Measurements from ENCODE around the gene NBEA. TPM values are rescaled to one million over a fixed set of nuclear protein-coding genes. Genes with fewer than 3 reads are reported as not detected.

NBEA gene
- total RNA-seq, 5 donors from 2014 or later (not counting 1 experiment from before 2014, with no cell fraction given), result 1.3 to 8.7 (median 3.7) TPM

GRCh38 chr13:35712907-35713761 is 771.1 kb downstream of the NBEA start:
- Mint-ChIP-seq H3K4me1 (no peaks in the 10 kb centered on the region), H3K27ac (no peak overlapping the region), H3K27me3 (no peaks in the 10 kb centered on the region), H3K4me3 (no peak overlapping the region), H3K9me3 (no peaks in the 10 kb centered on the region), H3K36me3 (no peaks in the 10 kb centered on the region)
- ChIA-PET POLR2A (no interaction called here), CTCF (no interaction called here)
- WGBS (ENCODE audit: insufficient coverage), result 73% methylated on average over 7 of the region's 11 CpGs
- Histone ChIP-seq H3K4me3 (ENCODE audit: control insufficient read depth in 1 of 2, extremely low read depth in 1 of 2, low read length in 1 of 2) (no peak overlapping the region), H3K27ac (ENCODE audit: low read length) (no peak overlapping the region), H3K4me1 (ENCODE audit: control insufficient read depth in 1 of 2, extremely low read depth in 1 of 2, insufficient read depth in 2 of 2, low read length in 2 of 2) (no peaks in the 10 kb centered on the region), H3K27me3 (replicated peaks in 1 of 2; ENCODE audit: control insufficient read depth in 2 of 2, extremely low read depth in 1 of 2, insufficient read depth in 2 of 2, low read length in 1 of 2) (no peaks in the 10 kb centered on the region), H3K9me3 (no peaks in the 10 kb centered on the region), H3K36me3 (ENCODE audit: control insufficient read depth in 2 of 2, extremely low read depth in 1 of 2, insufficient read depth in 1 of 2, low read length in 1 of 2) (no peaks in the 10 kb centered on the region)
- ATAC-seq (replicated peaks in 1 of 4) (no peak), DNase-seq (no peak)

GRCh38 chr13:35714121-35714520 is 772.1 kb downstream of the NBEA start:
- Mint-ChIP-seq H3K4me1 (no peaks in the 10 kb centered on the region), H3K36me3 (no peaks in the 10 kb centered on the region), H3K4me3 (no peak overlapping the region), H3K27me3 (peaks cover 0 to 2% of the 10 kb centered on the region in 2 donors), H3K9me3 (no peaks in the 10 kb centered on the region), H3K27ac (no peak overlapping the region)
- CTCF ChIA-PET, result no interaction called here
- POLR2A ChIA-PET, result no interaction called here
- Histone ChIP-seq H3K27ac (ENCODE audit: low read length) (no peak overlapping the region), H3K4me3 (ENCODE audit: control insufficient read depth in 1 of 2, extremely low read depth in 1 of 2, low read length in 1 of 2) (no peak overlapping the region), H3K9me3 (no peaks in the 10 kb centered on the region), H3K4me1 (ENCODE audit: control insufficient read depth in 1 of 2, extremely low read depth in 1 of 2, insufficient read depth in 2 of 2, low read length in 2 of 2) (no peaks in the 10 kb centered on the region), H3K27me3 (replicated peaks in 1 of 2; ENCODE audit: control insufficient read depth in 2 of 2, extremely low read depth in 1 of 2, insufficient read depth in 2 of 2, low read length in 1 of 2) (no peaks in the 10 kb centered on the region), H3K36me3 (ENCODE audit: control insufficient read depth in 2 of 2, extremely low read depth in 1 of 2, insufficient read depth in 1 of 2, low read length in 1 of 2) (no peaks in the 10 kb centered on the region)
- ATAC-seq (replicated peaks in 1 of 4) (no peak), DNase-seq (no peak)
- WGBS (ENCODE audit: insufficient coverage), result 88% methylated on average over 5 of the region's 6 CpGs

GRCh38 chr13:35714588-35715377 is 772.7 kb downstream of the NBEA start:
- ChIA-PET CTCF (no interaction called here), POLR2A (no interaction called here)
- H3K27me3 Mint-ChIP-seq, result peaks cover 2 to 3% of the 10 kb centered on the region in 2 donors
- DNase-seq, result no peak
- ATAC-seq (replicated peaks in 1 of 4), result no peak
- no peaks in the 10 kb centered on the region for H3K4me1 Mint-ChIP-seq
- no peaks in the 10 kb centered on the region for H3K9me3 Mint-ChIP-seq
- H3K36me3 Mint-ChIP-seq, result no peaks in the 10 kb centered on the region
- H3K27ac Mint-ChIP-seq, result no peak overlapping the region
- no peak overlapping the region for H3K4me3 Mint-ChIP-seq
- H3K27me3 ChIP-seq (replicated peaks in 1 of 2; ENCODE audit: control insufficient read depth in 2 of 2, extremely low read depth in 1 of 2, insufficient read depth in 2 of 2, low read length in 1 of 2), result no peaks in the 10 kb centered on the region
- no peaks in the 10 kb centered on the region for H3K4me1 ChIP-seq (ENCODE audit: control insufficient read depth in 1 of 2, extremely low read depth in 1 of 2, insufficient read depth in 2 of 2, low read length in 2 of 2)
- no peak overlapping the region for H3K27ac ChIP-seq (ENCODE audit: low read length)
- H3K36me3 ChIP-seq (ENCODE audit: control insufficient read depth in 2 of 2, extremely low read depth in 1 of 2, insufficient read depth in 1 of 2, low read length in 1 of 2), result no peaks in the 10 kb centered on the region
- WGBS (ENCODE audit: insufficient coverage), result 73% methylated on average over 7 of the region's 9 CpGs
- no peaks in the 10 kb centered on the region for H3K9me3 ChIP-seq
- no peak overlapping the region for H3K4me3 ChIP-seq (ENCODE audit: control insufficient read depth in 1 of 2, extremely low read depth in 1 of 2, low read length in 1 of 2)

- peaks cover 0 to 3% of the 10 kb centered on the region in 2 experiments for H3K4me1 ChIP-seq (ENCODE audit: control insufficient read depth in 1 of 2, extremely low read depth in 1 of 2, insufficient read depth in 2 of 2, low read length in 2 of 2)
- DNase-seq, result no peak
- H3K27ac ChIP-seq (ENCODE audit: low read length), result no peak overlapping the region
- ATAC-seq (replicated peaks in 1 of 4), result no peak
- no peaks in the 10 kb centered on the region for H3K36me3 ChIP-seq (ENCODE audit: control insufficient read depth in 2 of 2, extremely low read depth in 1 of 2, insufficient read depth in 1 of 2, low read length in 1 of 2)
- Mint-ChIP-seq H3K4me3 (no peak overlapping the region), H3K9me3 (no peaks in the 10 kb centered on the region), H3K4me1 (peaks cover 0 to 7% (median 3%) of the 10 kb centered on the region in 3 donors), H3K27ac (no peak overlapping the region), H3K27me3 (peaks cover 3 to 9% of the 10 kb centered on the region in 2 donors), H3K36me3 (no peaks in the 10 kb centered on the region)
- WGBS (ENCODE audit: insufficient coverage), result no CpG with 5 or more reads among the region's 4 CpGs
- ChIA-PET CTCF (interaction anchor here in 1 of 2 donors (0.7 kb wide), 1 partner anchor 24 kb away, joined by 3 read pairs; no protein-coding TSS in a partner anchor), POLR2A (no interaction called here)
- H3K9me3 ChIP-seq, result no peaks in the 10 kb centered on the region
- no peak overlapping the region for H3K4me3 ChIP-seq (ENCODE audit: control insufficient read depth in 1 of 2, extremely low read depth in 1 of 2, low read length in 1 of 2)
- peaks cover 0 to under 1% of the 10 kb centered on the region in 2 experiments for H3K27me3 ChIP-seq (replicated peaks in 1 of 2; ENCODE audit: control insufficient read depth in 2 of 2, extremely low read depth in 1 of 2, insufficient read depth in 2 of 2, low read length in 1 of 2)
Observed at GRCh38 chr13:35716186-35716585, 774.1 kb downstream of the NBEA start.

- DNase-seq, result no peak
- Mint-ChIP-seq H3K9me3 (no peaks in the 10 kb centered on the region), H3K27ac (no peak overlapping the region), H3K4me1 (peaks cover 0 to 7% (median 3%) of the 10 kb centered on the region in 3 donors), H3K4me3 (no peak overlapping the region), H3K36me3 (no peaks in the 10 kb centered on the region), H3K27me3 (peaks cover 3 to 11% of the 10 kb centered on the region in 2 donors)
- ChIA-PET CTCF (no interaction called here), POLR2A (no interaction called here)
- Histone ChIP-seq H3K27ac (ENCODE audit: low read length) (no peak overlapping the region), H3K4me1 (ENCODE audit: control insufficient read depth in 1 of 2, extremely low read depth in 1 of 2, insufficient read depth in 2 of 2, low read length in 2 of 2) (peaks cover 0 to 3% of the 10 kb centered on the region in 2 experiments), H3K9me3 (no peaks in the 10 kb centered on the region), H3K27me3 (replicated peaks in 1 of 2; ENCODE audit: control insufficient read depth in 2 of 2, extremely low read depth in 1 of 2, insufficient read depth in 2 of 2, low read length in 1 of 2) (peaks cover 0 to 4% of the 10 kb centered on the region in 2 experiments), H3K4me3 (ENCODE audit: control insufficient read depth in 1 of 2, extremely low read depth in 1 of 2, low read length in 1 of 2) (no peak overlapping the region), H3K36me3 (ENCODE audit: control insufficient read depth in 2 of 2, extremely low read depth in 1 of 2, insufficient read depth in 1 of 2, low read length in 1 of 2) (no peaks in the 10 kb centered on the region)
- ATAC-seq (replicated peaks in 1 of 4), result no peak
- WGBS (ENCODE audit: insufficient coverage), result 86% methylated on average over 13 of the region's 15 CpGs
Observed at GRCh38 chr13:35716729-35717128, 774.7 kb downstream of the NBEA start.

GRCh38 chr13:35718084-35718483 is 776.0 kb downstream of the NBEA start:
- no peak overlapping the region for H3K4me3 Mint-ChIP-seq
- H3K9me3 ChIP-seq, result no peaks in the 10 kb centered on the region
- peaks cover 0 to 4% of the 10 kb centered on the region in 2 experiments for H3K27me3 ChIP-seq (replicated peaks in 1 of 2; ENCODE audit: control insufficient read depth in 2 of 2, extremely low read depth in 1 of 2, insufficient read depth in 2 of 2, low read length in 1 of 2)
- H3K9me3 Mint-ChIP-seq, result no peaks in the 10 kb centered on the region
- no peak overlapping the region for H3K27ac ChIP-seq (ENCODE audit: low read length)
- ATAC-seq (replicated peaks in 1 of 4) (no peak), DNase-seq (no peak)
- no peak overlapping the region for H3K4me3 ChIP-seq (ENCODE audit: control insufficient read depth in 1 of 2, extremely low read depth in 1 of 2, low read length in 1 of 2)
- 70% methylated on average over 3 of the region's 5 CpGs for WGBS (ENCODE audit: insufficient coverage)
- peaks cover 3 to 11% of the 10 kb centered on the region in 2 donors for H3K27me3 Mint-ChIP-seq
- POLR2A ChIA-PET, result no interaction called here
- CTCF ChIA-PET, result no interaction called here
- no peaks in the 10 kb centered on the region for H3K36me3 Mint-ChIP-seq
- H3K36me3 ChIP-seq (ENCODE audit: control insufficient read depth in 2 of 2, extremely low read depth in 1 of 2, insufficient read depth in 1 of 2, low read length in 1 of 2), result no peaks in the 10 kb centered on the region
- H3K4me1 Mint-ChIP-seq, result peaks cover 0 to 7% (median 3%) of the 10 kb centered on the region in 3 donors
- H3K4me1 ChIP-seq (ENCODE audit: control insufficient read depth in 1 of 2, extremely low read depth in 1 of 2, insufficient read depth in 2 of 2, low read length in 2 of 2), result peaks cover 0 to 3% of the 10 kb centered on the region in 2 experiments
- no peak overlapping the region for H3K27ac Mint-ChIP-seq
